BLaER1 (cell line): ENCODE data around the gene CSH1.
"Not testable (repeated sequence)": the region's sequence is repeated elsewhere in the genome, so short reads cannot be mapped to it uniquely, and the experiment has no call there.

Experiments used
- H3K27ac ChIP-seq: shearing (Covaris generic); formaldehyde crosslinking; 2 replicates; pipeline ENCODE4 v1.8.1; 2022
- H3K27me3 ChIP-seq: shearing (Covaris generic); formaldehyde crosslinking; 2 replicates; pipeline ENCODE4 v1.8.1; 2022
- H3K36me3 ChIP-seq: shearing (Covaris generic); formaldehyde crosslinking; 2 replicates; pipeline ENCODE4 v1.8.1; 2022
- H3K4me1 ChIP-seq: shearing (Covaris generic); formaldehyde crosslinking; 2 replicates; pipeline ENCODE4 v1.8.1; 2022
- H3K4me2 ChIP-seq: shearing (Covaris generic); formaldehyde crosslinking; 2 replicates; pipeline ENCODE4 v1.8.1; 2022
- H3K4me3 ChIP-seq: shearing (Covaris generic); formaldehyde crosslinking; 2 replicates; pipeline ENCODE4 v1.8.1; 2022
- H3K9ac ChIP-seq: shearing (Covaris generic); formaldehyde crosslinking; 2 replicates; pipeline ENCODE4 v1.8.1; 2022
- H3K9me3 ChIP-seq: shearing (Covaris generic); formaldehyde crosslinking; 2 replicates; pipeline ENCODE4 v1.8.1; 2022
- H4K20me1 ChIP-seq: shearing (Covaris generic); formaldehyde crosslinking; 2 replicates; pipeline ENCODE4 v1.8.1; 2022
- Cebpa-rat ChIP-seq: shearing (Covaris generic); IDR thresholded peaks from 2 replicates; pipeline ENCODE4 v1.8.1; 2022

The CSH1 gene

GRCh38 chr17:63859257-63859656 is 37.1 kb downstream of the CSH1 start:
- Histone ChIP-seq H3K4me1 (no peaks in the 10 kb centered on the region), H3K9me3 (no peaks in the 10 kb centered on the region), H3K36me3 (no peaks in the 10 kb centered on the region), H3K9ac (no peak overlapping the region), H3K4me2 (no peak overlapping the region), H3K27ac (no peak overlapping the region), H3K27me3 (no peaks in the 10 kb centered on the region), H3K4me3 (no peak overlapping the region), H4K20me1 (no peaks in the 10 kb centered on the region)
- TF ChIP-seq Cebpa-rat = no peak

GRCh38 chr17:63856425-63856824 is 39.9 kb downstream of the CSH1 start:
- H3K27me3 ChIP-seq, H3K9ac ChIP-seq, H3K9me3 ChIP-seq, H3K4me2 ChIP-seq, H3K27ac ChIP-seq, H4K20me1 ChIP-seq, H3K4me3 ChIP-seq, H3K4me1 ChIP-seq, H3K36me3 ChIP-seq: not testable (repeated sequence)

- no peaks in the 10 kb centered on the region for H3K36me3 ChIP-seq
- H4K20me1 ChIP-seq = no peaks in the 10 kb centered on the region
- H3K4me2 ChIP-seq = no peak overlapping the region
- no peaks in the 10 kb centered on the region for H3K4me1 ChIP-seq
- no peaks in the 10 kb centered on the region for H3K27me3 ChIP-seq
- no peak overlapping the region for H3K9ac ChIP-seq
- H3K27ac ChIP-seq = no peak overlapping the region
- H3K9me3 ChIP-seq = no peaks in the 10 kb centered on the region
- no peak for TF ChIP-seq Cebpa-rat
- no peak overlapping the region for H3K4me3 ChIP-seq
Measured at GRCh38 chr17:63855185-63855584, 41.2 kb downstream of the CSH1 start.

- no peak overlapping the region for H3K4me2 ChIP-seq
Measured at GRCh38 chr17:63854709-63855108, 41.7 kb downstream of the CSH1 start.

GRCh38 chr17:63853260-63853659 is 43.1 kb downstream of the CSH1 start:
- no peak overlapping the region for H3K4me2 ChIP-seq
- H3K4me3 ChIP-seq = no peak overlapping the region
- H3K27ac ChIP-seq = no peak overlapping the region
- no peak overlapping the region for H3K9ac ChIP-seq
- no peak for TF ChIP-seq Cebpa-rat
- no peaks in the 10 kb centered on the region for H3K36me3 ChIP-seq
- peaks cover 11% of the 10 kb centered on the region for H3K9me3 ChIP-seq
- no peaks in the 10 kb centered on the region for H3K27me3 ChIP-seq
- H4K20me1 ChIP-seq = no peaks in the 10 kb centered on the region
- H3K4me1 ChIP-seq = 0 out of 2 replicates have a peak, but pooled peaks cover 14% of the 10 kb centered on the region

More at GRCh38 chr17:63854709-63855108, 41.7 kb downstream of the CSH1 start:
- Histone ChIP-seq H3K4me1 (0 out of 2 replicates have a peak, but pooled peaks cover 4% of the 10 kb centered on the region), H3K4me3 (no peak overlapping the region), H3K27ac (no peak overlapping the region), H3K9me3 (no peaks in the 10 kb centered on the region), H3K9ac (no peak overlapping the region), H3K27me3 (no peaks in the 10 kb centered on the region), H4K20me1 (no peaks in the 10 kb centered on the region), H3K36me3 (no peaks in the 10 kb centered on the region)
- no peak for TF ChIP-seq Cebpa-rat

GRCh38 chr17:63850401-63850800 is 46.0 kb downstream of the CSH1 start:
- no peaks in the 10 kb centered on the region for H4K20me1 ChIP-seq
- H3K27ac ChIP-seq = no peak overlapping the region
- no peak for TF ChIP-seq Cebpa-rat
- no peaks in the 10 kb centered on the region for H3K36me3 ChIP-seq
- peaks cover 17% of the 10 kb centered on the region for H3K9me3 ChIP-seq
- no peaks in the 10 kb centered on the region for H3K27me3 ChIP-seq
- peaks cover 23% of the 10 kb centered on the region for H3K4me1 ChIP-seq
- H3K4me3 ChIP-seq = no peak overlapping the region
- H3K9ac ChIP-seq = no peak overlapping the region
- H3K4me2 ChIP-seq = no peak overlapping the region

- TF ChIP-seq Cebpa-rat = no peak
- H3K36me3 ChIP-seq = no peaks in the 10 kb centered on the region
- H3K9me3 ChIP-seq = peaks cover 17% of the 10 kb centered on the region
- H4K20me1 ChIP-seq = no peaks in the 10 kb centered on the region
- H3K27me3 ChIP-seq = no peaks in the 10 kb centered on the region
- peak overlapping the region; percentile 80; the same call in 1 of the 2 replicates for H3K9ac ChIP-seq
- peak overlapping the region; percentile 51 for H3K4me2 ChIP-seq
- peak overlapping the region; percentile 87 for H3K27ac ChIP-seq
- peak overlapping the region; percentile 33; the same call in 1 of the 2 replicates for H3K4me3 ChIP-seq
- H3K4me1 ChIP-seq = peaks cover 36% of the 10 kb centered on the region
Measured at GRCh38 chr17:63848834-63849689, 47.3 kb downstream of the CSH1 start.

- Histone ChIP-seq H3K4me1 (peaks cover 39% of the 10 kb centered on the region), H3K27me3 (no peaks in the 10 kb centered on the region), H3K9me3 (peaks cover 17% of the 10 kb centered on the region), H3K4me3 (no peak overlapping the region), H3K4me2 (no peak overlapping the region), H3K9ac (no peak overlapping the region), H3K27ac (no peak overlapping the region), H4K20me1 (no peaks in the 10 kb centered on the region), H3K36me3 (no peaks in the 10 kb centered on the region)
- no peak for TF ChIP-seq Cebpa-rat
Measured at GRCh38 chr17:63847525-63848249, 48.7 kb downstream of the CSH1 start.

- H3K9me3 ChIP-seq = peaks cover 17% of the 10 kb centered on the region
- H3K4me1 ChIP-seq = peaks cover 48% of the 10 kb centered on the region
- H3K4me3 ChIP-seq = no peak overlapping the region
- H3K36me3 ChIP-seq = no peaks in the 10 kb centered on the region
- TF ChIP-seq Cebpa-rat = peak; percentile 52; the same call in 1 of the 2 replicates
- H3K27me3 ChIP-seq = no peaks in the 10 kb centered on the region
- H3K27ac ChIP-seq = no peak overlapping the region
- H3K9ac ChIP-seq = no peak overlapping the region
- H4K20me1 ChIP-seq = peaks cover 16% of the 10 kb centered on the region
- peak overlapping the region; percentile 81 for H3K4me2 ChIP-seq
Measured at GRCh38 chr17:63845509-63845908, 50.9 kb downstream of the CSH1 start.
